Measurements from ENCODE around the gene RPS29. TPM values are rescaled to one million over a fixed set of nuclear protein-coding genes. Genes with fewer than 3 reads are reported as not detected.

RPS29 gene
- total RNA-seq, 2 donors from 2014 or later: 1,499 to 8,459 TPM

DNA sequence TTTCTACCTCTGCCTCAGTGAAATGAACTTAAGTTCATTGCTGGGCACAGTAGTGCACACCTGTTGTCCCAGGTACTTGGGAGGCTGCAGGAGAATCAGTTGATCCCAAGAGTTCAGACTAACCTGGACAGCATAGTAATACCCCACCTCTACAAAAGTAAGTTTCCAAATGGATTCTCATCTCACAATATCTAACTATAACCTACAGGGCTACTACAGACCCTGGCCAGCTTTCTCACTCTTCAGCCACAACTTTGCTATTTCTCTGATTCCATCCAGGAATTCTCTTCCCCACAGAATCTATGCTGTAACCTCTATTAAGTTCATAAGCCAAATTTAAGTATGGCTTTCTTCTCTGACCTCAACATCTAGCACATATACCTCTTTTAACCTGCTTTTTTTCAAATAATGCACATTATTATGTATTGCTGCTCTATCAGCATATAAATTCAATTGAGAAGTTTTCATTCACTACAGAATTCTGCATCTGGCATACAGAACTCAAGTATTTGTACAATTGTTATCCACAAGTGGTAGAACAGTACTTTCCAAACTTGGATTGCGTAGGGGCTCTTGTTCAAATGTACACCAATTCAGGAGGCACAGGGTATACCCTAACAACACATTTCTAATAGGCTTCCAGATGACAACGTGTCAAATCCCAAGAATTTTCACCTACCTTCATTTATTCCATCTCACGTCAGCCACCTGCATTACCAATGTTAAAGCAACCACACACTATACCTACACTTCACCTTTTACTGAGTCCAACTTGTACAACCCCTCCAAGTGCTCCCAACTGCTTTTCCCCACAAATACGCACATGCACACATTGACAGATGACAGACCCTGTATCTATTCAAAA, 3.8 kb downstream of the RPS29 start:
- peaks cover 22% of the 10 kb centered on the region for H3K36me3 ChIP-seq
- TF ChIP-seq, protein P1, sequence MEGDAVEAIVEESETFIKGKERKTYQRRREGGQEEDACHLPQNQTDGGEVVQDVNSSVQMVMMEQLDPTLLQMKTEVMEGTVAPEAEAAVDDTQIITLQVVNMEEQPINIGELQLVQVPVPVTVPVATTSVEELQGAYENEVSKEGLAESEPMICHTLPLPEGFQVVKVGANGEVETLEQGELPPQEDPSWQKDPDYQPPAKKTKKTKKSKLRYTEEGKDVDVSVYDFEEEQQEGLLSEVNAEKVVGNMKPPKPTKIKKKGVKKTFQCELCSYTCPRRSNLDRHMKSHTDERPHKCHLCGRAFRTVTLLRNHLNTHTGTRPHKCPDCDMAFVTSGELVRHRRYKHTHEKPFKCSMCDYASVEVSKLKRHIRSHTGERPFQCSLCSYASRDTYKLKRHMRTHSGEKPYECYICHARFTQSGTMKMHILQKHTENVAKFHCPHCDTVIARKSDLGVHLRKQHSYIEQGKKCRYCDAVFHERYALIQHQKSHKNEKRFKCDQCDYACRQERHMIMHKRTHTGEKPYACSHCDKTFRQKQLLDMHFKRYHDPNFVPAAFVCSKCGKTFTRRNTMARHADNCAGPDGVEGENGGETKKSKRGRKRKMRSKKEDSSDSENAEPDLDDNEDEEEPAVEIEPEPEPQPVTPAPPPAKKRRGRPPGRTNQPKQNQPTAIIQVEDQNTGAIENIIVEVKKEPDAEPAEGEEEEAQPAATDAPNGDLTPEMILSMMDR (IDR thresholded peaks at IDR 0.05): no peak
- peaks cover 0 to 24% of the 10 kb centered on the region in 2 donors for H3K4me1 ChIP-seq
- DNase-seq (ENCODE audit: low spot score): no peak
- no peak overlapping the region for H3K27ac ChIP-seq
- no peaks in the 10 kb centered on the region for H3K27me3 ChIP-seq
- H3K4me3 ChIP-seq: no peak overlapping the region
- no peaks in the 10 kb centered on the region for H3K9me3 ChIP-seq

DNA sequence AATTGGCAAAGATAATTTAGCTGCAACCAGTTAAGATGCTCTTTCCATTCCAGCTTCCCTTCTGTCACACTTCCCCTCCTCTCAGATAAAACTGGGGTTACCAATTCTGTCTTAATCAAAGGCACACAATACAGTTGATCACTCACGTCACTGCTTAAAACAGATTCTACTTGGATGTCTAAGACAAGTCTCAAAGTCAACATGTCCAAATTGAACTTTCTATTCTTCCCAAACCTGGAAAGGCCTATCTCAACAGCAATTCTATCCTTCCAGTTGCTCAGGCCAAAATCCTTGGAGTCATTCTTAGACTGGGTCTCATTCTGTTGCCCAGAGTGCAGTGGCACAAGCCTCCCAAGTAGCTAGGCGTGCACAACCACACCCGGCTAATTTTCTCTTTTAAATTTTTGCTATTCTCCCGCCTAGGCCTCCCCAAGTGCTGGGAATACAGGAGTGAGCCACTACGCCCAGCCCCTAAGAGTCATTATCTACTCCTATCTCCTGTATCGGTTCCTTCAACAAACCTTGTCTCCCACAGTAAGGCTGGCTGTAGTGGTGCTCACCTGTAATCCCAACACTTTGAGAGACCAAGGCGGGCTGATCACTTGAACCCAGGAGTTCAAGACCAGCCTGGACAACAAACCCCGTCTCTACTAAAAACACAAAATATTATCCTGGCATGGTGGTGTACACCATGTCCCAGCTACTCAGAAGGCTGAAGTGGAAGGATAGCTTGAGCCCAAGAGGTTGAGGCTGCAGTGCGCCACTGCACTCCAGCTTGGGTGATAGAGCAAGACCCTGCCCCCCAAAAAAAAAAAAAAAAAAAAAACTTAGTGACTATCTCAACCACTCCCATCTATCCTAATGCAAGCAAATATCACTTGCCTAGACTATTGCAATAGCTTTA, 4.7 kb downstream of the RPS29 start:
- Histone ChIP-seq H3K4me1 (peaks cover 0 to 24% of the 10 kb centered on the region in 2 donors), H3K4me3 (no peak overlapping the region), H3K27ac (no peak overlapping the region), H3K9me3 (no peaks in the 10 kb centered on the region), H3K36me3 (peaks cover 31% of the 10 kb centered on the region), H3K27me3 (no peaks in the 10 kb centered on the region)
- no peak for DNase-seq (ENCODE audit: low spot score)
- TF ChIP-seq, protein P1 (IDR thresholded peaks at IDR 0.05): no peak

DNA sequence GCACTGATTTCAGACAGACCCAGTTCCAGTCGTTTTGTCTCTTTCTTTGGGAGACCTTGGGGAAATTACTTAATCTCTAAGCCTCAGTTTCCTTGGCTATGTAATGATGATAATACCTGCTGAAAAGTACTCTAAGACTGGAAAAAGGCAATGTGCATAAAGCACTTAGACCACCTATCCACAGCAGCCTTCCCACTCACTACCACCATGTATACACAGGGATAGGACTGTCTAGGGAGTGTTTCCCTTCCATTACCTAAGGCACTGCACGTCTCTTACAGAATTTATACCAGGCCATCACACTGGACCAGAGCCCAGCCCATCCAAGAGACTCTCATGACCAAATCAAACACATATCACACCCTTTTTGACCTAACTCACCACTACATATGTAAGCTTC, 6.3 kb downstream of the RPS29 start:
- DNase-seq (ENCODE audit: low spot score): no peak

DNA sequence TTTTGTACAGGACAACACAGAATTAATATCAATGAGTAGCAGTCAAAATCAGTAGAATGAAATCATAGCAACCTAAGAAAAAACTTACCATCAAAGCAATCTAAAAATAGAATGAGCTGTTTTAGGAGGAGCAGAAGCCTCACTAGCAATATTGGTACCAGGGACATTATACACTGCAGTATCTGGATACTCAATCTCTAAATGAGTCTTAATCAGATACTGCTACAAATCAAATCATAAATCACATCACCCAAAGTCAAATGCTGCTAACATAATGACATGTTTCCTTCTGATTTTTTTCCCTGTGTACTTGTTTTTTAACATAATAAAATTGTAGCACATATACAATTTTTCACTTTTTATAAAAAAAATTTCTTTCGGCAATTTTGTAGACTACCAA, 8.0 kb downstream of the RPS29 start:
- Histone ChIP-seq H3K4me3 (no peak overlapping the region), H3K27ac (no peak overlapping the region), H3K36me3 (peaks cover 22% of the 10 kb centered on the region), H3K9me3 (no peaks in the 10 kb centered on the region), H3K27me3 (no peaks in the 10 kb centered on the region), H3K4me1 (peaks cover 0 to 4% of the 10 kb centered on the region in 2 donors)
- TF ChIP-seq, protein P1 (IDR thresholded peaks at IDR 0.05): no peak
- no peak for DNase-seq (ENCODE audit: low spot score)

More for the DNA sequence above, 6.3 kb downstream of the RPS29 start:
- no peak overlapping the region for H3K27ac ChIP-seq
- no peaks in the 10 kb centered on the region for H3K9me3 ChIP-seq
- TF ChIP-seq, protein P1 (IDR thresholded peaks at IDR 0.05): no peak
- no peaks in the 10 kb centered on the region for H3K27me3 ChIP-seq
- H3K4me3 ChIP-seq: no peak overlapping the region
- peaks cover 0 to 17% of the 10 kb centered on the region in 2 donors for H3K4me1 ChIP-seq
- H3K36me3 ChIP-seq: peaks cover 32% of the 10 kb centered on the region

DNA sequence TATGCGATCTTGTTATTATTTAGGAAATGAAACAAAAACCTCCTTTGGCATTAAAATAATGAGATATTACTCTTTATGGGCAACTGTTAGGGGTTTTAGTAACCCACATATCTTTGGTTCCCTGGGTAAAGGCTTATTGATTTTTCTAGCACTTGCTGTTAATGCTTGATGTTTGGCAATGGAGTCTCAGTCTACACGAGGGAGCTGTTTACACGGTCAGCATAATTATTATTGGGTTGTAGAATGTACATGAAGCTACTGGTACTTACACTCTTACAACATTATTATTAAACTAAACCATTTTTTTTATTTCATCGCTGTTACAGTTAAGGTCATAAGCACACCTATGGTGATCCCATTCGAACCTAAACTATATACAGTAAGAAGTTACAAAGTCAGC, 12.1 kb downstream of the RPS29 start:
- no peak for DNase-seq (ENCODE audit: low spot score)
- Histone ChIP-seq H3K27me3 (no peaks in the 10 kb centered on the region), H3K9me3 (no peaks in the 10 kb centered on the region), H3K36me3 (peaks cover 14% of the 10 kb centered on the region), H3K4me1 (no peaks in the 10 kb centered on the region), H3K4me3 (no peak overlapping the region), H3K27ac (no peak overlapping the region)
- TF ChIP-seq, protein P1 (IDR thresholded peaks at IDR 0.05): no peak
